Measurements from ENCODE around the gene TMEM39B. TPM values are rescaled to one million over a fixed set of nuclear protein-coding genes. Genes with fewer than 3 reads are reported as not detected.

The TMEM39B gene
- polyA plus RNA-seq, 3 donors: 3.3 to 30.6 (median 3.4) TPM

DNA sequence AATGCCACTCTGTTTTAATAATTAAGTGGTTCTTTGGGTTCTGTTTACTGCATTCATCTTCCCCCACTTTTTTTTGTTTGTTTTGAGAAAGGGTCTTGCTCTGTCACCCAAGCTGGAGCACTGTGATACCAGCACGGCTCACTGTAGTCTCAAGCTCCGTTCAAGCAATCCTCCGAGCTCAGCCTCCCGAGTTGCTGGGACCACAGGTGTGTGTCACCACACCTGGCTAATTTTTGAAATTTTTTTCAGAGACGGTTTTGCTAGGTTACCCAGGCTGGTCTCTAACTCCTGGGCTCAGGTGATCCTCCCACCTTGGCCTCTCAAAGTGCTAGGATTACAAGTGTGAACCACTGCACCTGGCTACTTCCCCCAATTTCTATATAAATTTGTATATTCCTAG is 64.4 kb downstream of the TMEM39B start:
- Mint-ChIP-seq H3K9me3 (no peaks in the 10 kb centered on the region), H3K27ac (peak overlapping the region in 1 of 7 donors; percentile 46), H3K36me3 (peaks cover 6 to 48% of the 10 kb centered on the region in 2 donors), H3K4me3 (no peak overlapping the region), H3K4me1 (peaks cover 9% of the 10 kb centered on the region), H3K27me3 (ENCODE audit: low read depth in 3 of 3) (no peaks in the 10 kb centered on the region)
- Histone ChIP-seq H3K79me2 (ENCODE audit: insufficient read depth, low read length) (peaks cover 94% of the 10 kb centered on the region), H3K9me3 (replicated peaks in 1 of 2; ENCODE audit: control insufficient read depth in 1 of 2, insufficient read depth in 1 of 2, low read length in 2 of 2) (no peaks in the 10 kb centered on the region), H3K36me3 (replicated peaks in 1 of 2; ENCODE audit: control insufficient read depth in 1 of 2, insufficient read depth in 2 of 2, low read length in 2 of 2) (peaks cover 0 to 8% of the 10 kb centered on the region in 2 donors), H3K4me3 (replicated peaks in 1 of 3; ENCODE audit: low read depth in 2 of 3, low read length in 3 of 3) (no peak overlapping the region), H4K20me1 (ENCODE audit: insufficient read depth, low read length) (peaks cover 89% of the 10 kb centered on the region), H3K27me3 (ENCODE audit: control insufficient read depth in 2 of 2, insufficient read depth in 2 of 2, low read length in 2 of 2) (no peaks in the 10 kb centered on the region), H3K27ac (ENCODE audit: low read depth in 1 of 2, low read length in 2 of 2) (no peak overlapping the region), H3K4me2 (replicated peaks; ENCODE audit: extremely low read depth, low read length, poor library complexity, severe bottlenecking) (no peak overlapping the region), H2AFZ (ENCODE audit: insufficient read depth, low read depth, low read length, poor library complexity, severe bottlenecking) (no peak overlapping the region), H3K9ac (ENCODE audit: insufficient read depth, low read length, poor library complexity, severe bottlenecking) (no peak overlapping the region), H3K4me1 (ENCODE audit: control insufficient read depth in 1 of 2, insufficient read depth in 2 of 2, low read length in 2 of 2) (no peaks in the 10 kb centered on the region)
- DNase-seq: no peak
- intact Hi-C loops (cut with micrococcal nuclease): no loop called here
- WGBS (ENCODE audit: insufficient coverage): 100% methylated on average over 2 of the region's 5 CpGs
- TF ChIP-seq, protein P1, sequence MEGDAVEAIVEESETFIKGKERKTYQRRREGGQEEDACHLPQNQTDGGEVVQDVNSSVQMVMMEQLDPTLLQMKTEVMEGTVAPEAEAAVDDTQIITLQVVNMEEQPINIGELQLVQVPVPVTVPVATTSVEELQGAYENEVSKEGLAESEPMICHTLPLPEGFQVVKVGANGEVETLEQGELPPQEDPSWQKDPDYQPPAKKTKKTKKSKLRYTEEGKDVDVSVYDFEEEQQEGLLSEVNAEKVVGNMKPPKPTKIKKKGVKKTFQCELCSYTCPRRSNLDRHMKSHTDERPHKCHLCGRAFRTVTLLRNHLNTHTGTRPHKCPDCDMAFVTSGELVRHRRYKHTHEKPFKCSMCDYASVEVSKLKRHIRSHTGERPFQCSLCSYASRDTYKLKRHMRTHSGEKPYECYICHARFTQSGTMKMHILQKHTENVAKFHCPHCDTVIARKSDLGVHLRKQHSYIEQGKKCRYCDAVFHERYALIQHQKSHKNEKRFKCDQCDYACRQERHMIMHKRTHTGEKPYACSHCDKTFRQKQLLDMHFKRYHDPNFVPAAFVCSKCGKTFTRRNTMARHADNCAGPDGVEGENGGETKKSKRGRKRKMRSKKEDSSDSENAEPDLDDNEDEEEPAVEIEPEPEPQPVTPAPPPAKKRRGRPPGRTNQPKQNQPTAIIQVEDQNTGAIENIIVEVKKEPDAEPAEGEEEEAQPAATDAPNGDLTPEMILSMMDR (IDR thresholded peaks at IDR 0.05): no peak

DNA sequence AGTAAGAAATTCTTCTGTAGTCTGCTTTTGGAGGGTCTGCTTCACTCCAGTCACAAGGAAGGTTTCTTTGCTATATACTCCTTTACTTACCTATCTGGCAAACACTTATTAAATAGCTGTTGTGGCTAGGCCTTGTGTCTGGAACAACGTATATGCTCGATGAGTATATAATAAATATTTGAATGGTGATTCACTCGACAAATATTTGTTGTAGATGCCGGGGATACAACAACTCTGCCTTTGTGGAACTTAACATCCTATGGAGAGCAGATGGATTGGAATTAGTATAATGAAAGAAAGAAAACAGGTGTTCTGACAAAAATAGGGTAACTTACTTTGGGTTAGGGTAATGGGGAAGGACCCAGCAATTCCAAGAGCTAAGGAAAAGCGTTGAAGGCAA is 66.2 kb downstream of the TMEM39B start:
- Mint-ChIP-seq H3K9me3 (no peaks in the 10 kb centered on the region), H3K4me1 (peaks cover 9% of the 10 kb centered on the region), H3K27me3 (ENCODE audit: low read depth in 3 of 3) (no peaks in the 10 kb centered on the region), H3K36me3 (peaks cover 4 to 38% of the 10 kb centered on the region in 2 donors), H3K27ac (peak overlapping the region in 3 of 7 donors; percentile 2 to 64 (median 29)), H3K4me3 (no peak overlapping the region)
- no peak overlapping the region for H3K4me2 ChIP-seq (replicated peaks; ENCODE audit: extremely low read depth, low read length, poor library complexity, severe bottlenecking)
- no peaks in the 10 kb centered on the region for H3K9me3 ChIP-seq (replicated peaks in 1 of 2; ENCODE audit: control insufficient read depth in 1 of 2, insufficient read depth in 1 of 2, low read length in 2 of 2)
- no peak for DNase-seq
- H3K36me3 ChIP-seq (replicated peaks in 1 of 2; ENCODE audit: control insufficient read depth in 1 of 2, insufficient read depth in 2 of 2, low read length in 2 of 2): peaks cover 0 to 13% of the 10 kb centered on the region in 2 donors
- H3K79me2 ChIP-seq (ENCODE audit: insufficient read depth, low read length): peaks cover 95% of the 10 kb centered on the region
- no peak overlapping the region for H3K9ac ChIP-seq (ENCODE audit: insufficient read depth, low read length, poor library complexity, severe bottlenecking)
- H3K4me3 ChIP-seq (replicated peaks in 1 of 3; ENCODE audit: low read depth in 2 of 3, low read length in 3 of 3): no peak overlapping the region
- no peak overlapping the region for H2AFZ ChIP-seq (ENCODE audit: insufficient read depth, low read depth, low read length, poor library complexity, severe bottlenecking)
- intact Hi-C loops (cut with micrococcal nuclease): no loop called here
- H3K27ac ChIP-seq (ENCODE audit: low read depth in 1 of 2, low read length in 2 of 2): no peak overlapping the region
- H3K4me1 ChIP-seq (ENCODE audit: control insufficient read depth in 1 of 2, insufficient read depth in 2 of 2, low read length in 2 of 2): no peaks in the 10 kb centered on the region
- H4K20me1 ChIP-seq (ENCODE audit: insufficient read depth, low read length): peaks cover 95% of the 10 kb centered on the region
- WGBS (ENCODE audit: insufficient coverage): no CpG with 5 or more reads among the region's 5 CpGs
- TF ChIP-seq, protein P1 (IDR thresholded peaks at IDR 0.05): no peak
- H3K27me3 ChIP-seq (ENCODE audit: control insufficient read depth in 2 of 2, insufficient read depth in 2 of 2, low read length in 2 of 2): no peaks in the 10 kb centered on the region

All from CD14-positive monocyte (primary cell).